H1 (cell line): Measurements from ENCODE around the gene XPOT. TPM values are rescaled to one million over a fixed set of nuclear protein-coding genes. Genes with fewer than 3 reads are reported as not detected.

Experiments
- BRCA1 ChIP-seq: IDR thresholded peaks from 2 replicates; pipeline ENCODE4 v1.6.1; 2012; ENCODE audit warnings: low read depth, low read length, improper control_type of control experiment
- CBX8 ChIP-seq: fragments of 300-800, 300-1000 bp; sonication (generic); IDR thresholded peaks from 2 replicates; pipeline ENCODE4 v1.7.1; 2016; ENCODE audit warnings: low read depth, low read length, borderline replicate concordance
- CEBPB ChIP-seq: IDR thresholded peaks from 2 replicates; pipeline ENCODE4 v1.6.1; 2012; ENCODE audit warnings: low read depth, low read length
- CTBP2 ChIP-seq: IDR thresholded peaks from 2 replicates; pipeline ENCODE4 v1.7.0; 2011; ENCODE audit warnings: borderline replicate concordance, mild to moderate bottlenecking, moderate library complexity, mixed read lengths, low read length; ENCODE audit not compliant: insufficient read depth, insufficient read length
- E2F6 ChIP-seq: IDR thresholded peaks from 2 replicates; pipeline ENCODE4 v1.6.1; 2012; ENCODE audit warnings: inconsistent platforms
- EGR1 ChIP-seq: IDR thresholded peaks from 2 replicates; pipeline ENCODE4 v1.6.1; 2011; ENCODE audit warnings: low read depth, low read length, borderline replicate concordance
- EZH2 ChIP-seq: fragments of 200-600 bp; sonication (generic); IDR thresholded peaks from 2 replicates; pipeline ENCODE4 v1.7.1; 2012; ENCODE audit warnings: low read depth, mild to moderate bottlenecking, moderate library complexity, low read length, inconsistent platforms; ENCODE audit not compliant: severe bottlenecking
- HDAC2 ChIP-seq, 2 experiments: fragments of 300-600 bp in 1 of 2; sonication (generic) in 1 of 2; IDR thresholded peaks; 2 replicates each; pipeline ENCODE4 v1.6.1; 2011 to 2012; ENCODE audit warnings: low read depth in 2 of 2, low read length in 2 of 2, mild to moderate bottlenecking in 2 of 2, moderate library complexity in 2 of 2, borderline replicate concordance in 1 of 2, inconsistent platforms in 1 of 2
- HDAC6 ChIP-seq: IDR thresholded peaks from one replicate; pipeline ENCODE4 v1.7.1; 2012; ENCODE audit warnings: low read depth, mild to moderate bottlenecking, inconsistent platforms, low read length, moderate library complexity
- JUN ChIP-seq: IDR thresholded peaks from 2 replicates; pipeline ENCODE4 v1.6.1; 2011; ENCODE audit warnings: low read depth, mild to moderate bottlenecking, improper control_type of control experiment, low read length
- KDM1A ChIP-seq: fragments of 200-600, 300-600 bp; sonication (generic); IDR thresholded peaks from 2 replicates; pipeline ENCODE4 v1.7.1; 2016; ENCODE audit warnings: mild to moderate bottlenecking, low read length, borderline replicate concordance
- SP2 ChIP-seq: IDR thresholded peaks from 2 replicates; pipeline ENCODE4 v1.6.1; 2012; ENCODE audit warnings: mild to moderate bottlenecking, low read length, inconsistent platforms
- TAF7 ChIP-seq: optimal IDR thresholded peaks from 2 replicates; pipeline ENCODE3; 2011; ENCODE audit warnings: low read depth, mild to moderate bottlenecking, inconsistent platforms, low read length, moderate library complexity, borderline replicate concordance
- YY1 ChIP-seq: IDR thresholded peaks from 2 replicates; pipeline ENCODE4 v1.6.1; 2011; ENCODE audit warnings: low read depth, mild to moderate bottlenecking, low read length
- polyA plus RNA-seq, 7 experiments: library from polyadenylated mRNA; depleted of rRNA in 3 of 7; stranded (reverse) in 5 of 7; unstranded in 2 of 7; fragments of >200 nt in 5 of 7; fragments of 200-250 nt in 2 of 7; gene quantifications; 1 replicate in 5 of 7; 2 replicates in 1 of 7; 4 replicates in 1 of 7; pipeline versions ENCODE4 v1.2.1 to v1.2.3, GENCODE V29; 2011 to 2013; ENCODE audit warnings: missing spikeins in 2 of 7, mixed read lengths in 2 of 7
- total RNA-seq: library from RNA; stranded (reverse); fragmentation: NEBNext Ultra II Directional; extraction: Animal tissue kit (Norgen Biotek cat#: 25700); gene quantifications from 2 replicates; pipeline ENCODE4 v1.2.1, GENCODE V29; 2021

Gene XPOT
- total and polyA plus RNA-seq, 2 of the 8 experiments (the other 6 are each of a cell fraction or from before 2014, with no cell fraction given): 38.8 to 176 TPM

GRCh38 chr12:64403707-64404469 lies at the start of gene XPOT (continued):
- no peak for TF ChIP-seq JUN
- TF ChIP-seq EZH2: no peak
- no peak for TF ChIP-seq HDAC6
- no peak for TF ChIP-seq CBX8
- TF ChIP-seq BRCA1: no peak
- TF ChIP-seq EGR1: no peak
- TF ChIP-seq CEBPB: no peak
- no peak for TF ChIP-seq KDM1A
- no peak for TF ChIP-seq HDAC2 (IDR thresholded peaks at IDR 0.05; ENCODE audit: borderline replicate concordance in 1 of 2, low read depth in 2 of 2, low read length in 2 of 2)
- TF ChIP-seq E2F6: peak; percentile 12; the same call in 1 of the 2 replicates
- peak; percentile 3 for TF ChIP-seq TAF7
- TF ChIP-seq YY1: no peak
- TF ChIP-seq CTBP2: no peak
- TF ChIP-seq SP2: no peak
